K562 (cell line): Measurements from ENCODE around the gene TRPV6. TPM values are rescaled to one million over a fixed set of nuclear protein-coding genes. Genes with fewer than 3 reads are reported as not detected.

Source experiments
- ATAC-seq: fragments of 200-7000 bp; cut with Tn5 transposase; 3 replicates; pipeline ENCODE4 v1.9.1; 2020; ENCODE audit warnings: moderate library complexity
- BruUV-seq: library from RNA; stranded (reverse); fragments of 400-500 nt; replicated peaks from 2 replicates; lab custom pipeline; 2021; lab: Mats Ljungman, UMichigan
- CTCF ChIA-PET: fragments of 300-600 bp; formaldehyde crosslinking; extraction: SDS; loops from one replicate; lab custom pipeline; 2021; ENCODE audit warnings: low intra/inter-chr PET ratio; lab: Yijun Ruan, JAX
- POLR2A ChIA-PET: fragments of 300-600, 350-650 bp; sonication (Branson Sonifier 250); formaldehyde crosslinking; extraction: SDS; loops from one replicate; lab custom pipeline; 2021; ENCODE audit warnings: antibody characterized with exemption, inconsistent platforms; lab: Yijun Ruan, JAX
- DNase-seq, 4 experiments: peaks; one replicate each; pipeline versions ENCODE4 v3.0.0 to v3.0.0-alpha.2; 2011 to 2018; ENCODE audit warnings: low spot score in 3 of 4, mixed read lengths in 3 of 4; ENCODE audit errors: extremely low read depth in 1 of 4
- FAIRE-seq: peaks from 2 replicates; lab custom pipeline; 2011; peaks lifted over from hg19 to GRCh38; lab: Jason Lieb, UNC
- H2AFZ ChIP-seq: 2 replicates; pipeline ENCODE4 v1.6.0; 2011; ENCODE audit warnings: low read depth, low read length, control low read depth, inconsistent platforms
- H3K27ac ChIP-seq: fragments of 200-600 bp; 3 replicates; pipeline ENCODE4 v1.8.0; 2011; ENCODE audit warnings: low read depth, mild to moderate bottlenecking, control low read depth, inconsistent platforms, low read length, moderate library complexity, mixed read lengths; ENCODE audit errors: extremely low read depth
- H3K27me3 ChIP-seq, 2 experiments: fragments of 300-600 bp in 1 of 2; 2 replicates in 1 of 2; 3 replicates in 1 of 2; pipeline versions ENCODE4 v1.6.0 to v1.8.0; 2011; ENCODE audit warnings: inconsistent platforms in 2 of 2, low read length in 2 of 2, mild to moderate bottlenecking in 1 of 2, mixed read lengths in 1 of 2, moderate library complexity in 1 of 2; ENCODE audit not compliant: control insufficient read depth in 2 of 2, insufficient read depth in 2 of 2
- H3K36me3 ChIP-seq: fragments of 300-600 bp; 3 replicates; pipeline ENCODE4 v1.8.0; 2011; ENCODE audit warnings: mild to moderate bottlenecking, low read length, inconsistent platforms; ENCODE audit not compliant: control insufficient read depth, insufficient read depth
- H3K4me1 ChIP-seq, 2 experiments: fragments of 200-600 bp in 1 of 2; replicated peaks in 1 of 2; 2 replicates in 1 of 2; 3 replicates in 1 of 2; pipeline versions ENCODE4 v1.5.1 to v1.8.0; 2011; ENCODE audit warnings: inconsistent platforms in 2 of 2, low read length in 2 of 2, mild to moderate bottlenecking in 1 of 2, mixed read lengths in 1 of 2, moderate library complexity in 1 of 2; ENCODE audit not compliant: control insufficient read depth in 2 of 2, insufficient read depth in 2 of 2
- H3K4me2 ChIP-seq: 2 replicates; pipeline ENCODE4 v1.6.1; 2011; ENCODE audit warnings: low read length, control low read depth, inconsistent platforms, mixed read lengths; ENCODE audit not compliant: insufficient read depth
- H3K4me3 ChIP-seq: fragments of 200-600 bp; sonication (generic), shearing (Covaris generic); 2 replicates; pipeline ENCODE4 v1.5.1; 2016; ENCODE audit warnings: control low read depth, inconsistent platforms
- H3K79me2 ChIP-seq: fragments of 200-600 bp; 3 replicates; pipeline ENCODE4 v1.8.0; 2011; ENCODE audit warnings: low read length, inconsistent platforms; ENCODE audit not compliant: control insufficient read depth, insufficient read depth
- H3K9ac ChIP-seq, 2 experiments: 2 replicates each; pipeline versions ENCODE4 v1.6.0 to v1.6.1; 2011; ENCODE audit warnings: low read depth in 2 of 2, low read length in 2 of 2, control low read depth in 1 of 2, inconsistent platforms in 1 of 2, mild to moderate bottlenecking in 1 of 2, mixed read lengths in 1 of 2; ENCODE audit not compliant: insufficient read depth in 1 of 2
- H3K9me1 ChIP-seq: one replicate; pipeline ENCODE4 v1.6.0; 2011; ENCODE audit warnings: inconsistent platforms, mild to moderate bottlenecking, low read length, moderate library complexity; ENCODE audit not compliant: control insufficient read depth, insufficient read depth
- H3K9me3 ChIP-seq: replicated peaks from 2 replicates; pipeline ENCODE4 v1.5.1; 2011; ENCODE audit warnings: low read depth, low read length, inconsistent platforms; ENCODE audit not compliant: control insufficient read depth, insufficient read depth
- H4K20me1 ChIP-seq: replicated peaks from 2 replicates; pipeline ENCODE4 v1.6.1; 2011; ENCODE audit warnings: low read length, inconsistent platforms, mixed read lengths; ENCODE audit not compliant: control insufficient read depth, insufficient read depth
- CREM ChIP-seq: IDR thresholded peaks from 2 replicates; pipeline ENCODE4 v1.6.1; 2014; ENCODE audit warnings: antibody characterized with exemption, low read depth
- ELF2 ChIP-seq: fragments of 250-450 bp; sonication (Bioruptor Pico); IDR thresholded peaks from 2 replicates; pipeline ENCODE4 v1.5.0; 2021; ENCODE audit warnings: mild to moderate bottlenecking
- ERF ChIP-seq: fragments of 450-650 bp; formaldehyde crosslinking; IDR thresholded peaks from 2 replicates; pipeline ENCODE4 v1.4.0; 2020; ENCODE audit warnings: mild to moderate bottlenecking, mixed read lengths
- GTF2F1 ChIP-seq: IDR thresholded peaks from 2 replicates; pipeline ENCODE4 v1.6.1; 2011; ENCODE audit warnings: low read depth, low read length, improper control_type of control experiment
- KDM1A ChIP-seq, 2 experiments: fragments of 450-650 bp; IDR thresholded peaks; 2 replicates each; pipeline ENCODE4 v1.6.1; 2016; ENCODE audit warnings: mild to moderate bottlenecking in 2 of 2
- NR2C2 ChIP-seq, 2 experiments: fragments of 200-800 bp in 1 of 2; sonication (Bioruptor generic) in 1 of 2; sonication (generic) in 1 of 2; formaldehyde crosslinking in 1 of 2; IDR thresholded peaks; 2 replicates each; pipeline versions ENCODE4 v1.6.1 to v1.8.0; 2016 to 2022; ENCODE audit warnings: mild to moderate bottlenecking in 1 of 2, missing compliant biosample characterization in 1 of 2, missing genetic modification characterization in 1 of 2, missing genetic modification reagents in 1 of 2
- PHB2 ChIP-seq: fragments of 450-650 bp; IDR thresholded peaks from 2 replicates; pipeline ENCODE4 v1.6.1; 2017; ENCODE audit warnings: low read depth
- SIX5 ChIP-seq, 2 experiments: IDR thresholded peaks; 2 replicates each; pipeline ENCODE4 v1.6.1; 2011; ENCODE audit warnings: low read length in 2 of 2, borderline replicate concordance in 1 of 2, low read depth in 1 of 2, mild to moderate bottlenecking in 1 of 2, moderate library complexity in 1 of 2; ENCODE audit not compliant: insufficient read depth in 1 of 2
- SMC3 ChIP-seq: conservative IDR thresholded peaks from 2 replicates; pipeline ENCODE4 v1.6.1; 2011; ENCODE audit warnings: low read depth, low read length, improper control_type of control experiment; ENCODE audit not compliant: insufficient read depth
- SNRNP70 ChIP-seq: fragments of 200-400 bp; formaldehyde crosslinking; optimal IDR thresholded peaks from 2 replicates; pipeline ENCODE3; 2017; ENCODE audit warnings: low read depth, low read length
- WGBS: fragments of 100-300 bp; shearing (Covaris generic); methylation state at CpG from one replicate; pipeline ENCODE4 v1.1.6; 2016; ENCODE audit warnings: low coverage, mixed read lengths; ENCODE audit not compliant: insufficient coverage; ENCODE audit errors: missing lambda C conversion rate; 5-methylcytosine and 5-hydroxymethylcytosine counted together
- in situ Hi-C: fragments of 300-500 bp; cut with MboI; formaldehyde crosslinking; loops from 4 replicates; pipeline ENCODE4 v1.15.0; 2018; ENCODE audit warnings: inconsistent platforms, mixed read lengths
- intact Hi-C: fragments of 100-400 bp; cut with micrococcal nuclease; formaldehyde crosslinking; loops from 2 replicates; pipeline ENCODE4 v1.14.2; 2022
- polyA plus RNA-seq, 8 experiments: library from polyadenylated mRNA; depleted of rRNA in 4 of 8; stranded (reverse) in 5 of 8; unstranded in 3 of 8; fragments of >200 nt; fragmentation: Nextera tagmentation in 2 of 8; fragmentation: Illumina TruSeq in 1 of 8; extraction: Ambion mirVana in 2 of 8; extraction: Trizol in 1 of 8; gene quantifications; 2 replicates each; pipeline versions ENCODE4 v1.2.1 to v1.2.3, GENCODE V29; 2011 to 2014; ENCODE audit warnings: inconsistent platforms in 1 of 8, missing spikeins in 1 of 8
- total RNA-seq, 7 experiments: library from RNA; depleted of rRNA in 6 of 7; stranded (reverse); fragments of >200 nt in 6 of 7; fragmentation: Illumina TruSeq in 2 of 7; extraction: Trizol in 2 of 7; gene quantifications; 2 replicates each; pipeline versions ENCODE4 v1.2.1 to v1.2.3, GENCODE V29; 2011 to 2021; ENCODE audit warnings: low replicate concordance in 1 of 7
- TF ChIP-seq, protein P1 (sequence below): fragments of 250-450 bp; sonication (Bioruptor Pico); IDR thresholded peaks from 2 replicates; pipeline ENCODE4 v1.5.0; 2020; ENCODE audit warnings: mild to moderate bottlenecking
- TF ChIP-seq, protein P2 (sequence below): fragments of 450-650 bp; IDR thresholded peaks from 2 replicates; pipeline ENCODE4 v1.6.1; 2016; ENCODE audit warnings: mild to moderate bottlenecking
- TF ChIP-seq, protein P3 (sequence below): fragments of 250-450 bp; sonication (Bioruptor Pico); IDR thresholded peaks from 2 replicates; pipeline ENCODE4 v1.8.0; 2022; ENCODE audit warnings: inconsistent platforms, mild to moderate bottlenecking, moderate library complexity, borderline replicate concordance

TRPV6 gene
- total and polyA plus RNA-seq, 9 of the 15 experiments (the other 6 are each of a cell fraction or from before 2014, with no cell fraction given) = 0.04 to 0.36 (median 0.11) TPM

DNA sequence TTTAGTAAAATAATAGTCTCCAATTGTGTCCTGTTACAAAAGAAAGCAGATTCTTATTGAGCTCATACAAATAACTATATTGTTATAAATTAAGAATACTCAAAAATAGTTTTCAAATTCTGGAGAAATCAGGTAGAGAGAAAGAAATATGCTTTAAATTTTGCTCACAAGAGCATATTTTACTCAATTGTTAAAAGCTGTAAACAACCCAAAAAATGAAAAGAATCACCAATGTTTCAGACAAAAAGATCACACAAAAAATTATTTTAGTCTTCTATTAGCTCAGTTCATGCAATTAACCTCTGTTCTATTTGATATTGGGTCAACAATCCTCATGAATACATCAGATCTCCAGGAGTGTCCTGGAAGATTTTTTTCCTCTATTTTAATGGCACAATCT lies 18.6 kb upstream of the TRPV6 start (continued):
- TF ChIP-seq, protein P1, sequence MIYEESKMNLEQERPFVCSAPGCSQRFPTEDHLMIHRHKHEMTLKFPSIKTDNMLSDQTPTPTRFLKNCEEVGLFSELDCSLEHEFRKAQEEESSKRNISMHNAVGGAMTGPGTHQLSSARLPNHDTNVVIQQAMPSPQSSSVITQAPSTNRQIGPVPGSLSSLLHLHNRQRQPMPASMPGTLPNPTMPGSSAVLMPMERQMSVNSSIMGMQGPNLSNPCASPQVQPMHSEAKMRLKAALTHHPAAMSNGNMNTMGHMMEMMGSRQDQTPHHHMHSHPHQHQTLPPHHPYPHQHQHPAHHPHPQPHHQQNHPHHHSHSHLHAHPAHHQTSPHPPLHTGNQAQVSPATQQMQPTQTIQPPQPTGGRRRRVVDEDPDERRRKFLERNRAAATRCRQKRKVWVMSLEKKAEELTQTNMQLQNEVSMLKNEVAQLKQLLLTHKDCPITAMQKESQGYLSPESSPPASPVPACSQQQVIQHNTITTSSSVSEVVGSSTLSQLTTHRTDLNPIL (CRISPR knock-in tag) = no peak
- TF ChIP-seq SNRNP70 = no peak
- TF ChIP-seq, protein P2, sequence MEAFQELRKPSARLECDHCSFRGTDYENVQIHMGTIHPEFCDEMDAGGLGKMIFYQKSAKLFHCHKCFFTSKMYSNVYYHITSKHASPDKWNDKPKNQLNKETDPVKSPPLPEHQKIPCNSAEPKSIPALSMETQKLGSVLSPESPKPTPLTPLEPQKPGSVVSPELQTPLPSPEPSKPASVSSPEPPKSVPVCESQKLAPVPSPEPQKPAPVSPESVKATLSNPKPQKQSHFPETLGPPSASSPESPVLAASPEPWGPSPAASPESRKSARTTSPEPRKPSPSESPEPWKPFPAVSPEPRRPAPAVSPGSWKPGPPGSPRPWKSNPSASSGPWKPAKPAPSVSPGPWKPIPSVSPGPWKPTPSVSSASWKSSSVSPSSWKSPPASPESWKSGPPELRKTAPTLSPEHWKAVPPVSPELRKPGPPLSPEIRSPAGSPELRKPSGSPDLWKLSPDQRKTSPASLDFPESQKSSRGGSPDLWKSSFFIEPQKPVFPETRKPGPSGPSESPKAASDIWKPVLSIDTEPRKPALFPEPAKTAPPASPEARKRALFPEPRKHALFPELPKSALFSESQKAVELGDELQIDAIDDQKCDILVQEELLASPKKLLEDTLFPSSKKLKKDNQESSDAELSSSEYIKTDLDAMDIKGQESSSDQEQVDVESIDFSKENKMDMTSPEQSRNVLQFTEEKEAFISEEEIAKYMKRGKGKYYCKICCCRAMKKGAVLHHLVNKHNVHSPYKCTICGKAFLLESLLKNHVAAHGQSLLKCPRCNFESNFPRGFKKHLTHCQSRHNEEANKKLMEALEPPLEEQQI = no peak
- no peak for TF ChIP-seq PHB2
- TF ChIP-seq GTF2F1 = no peak

DNA sequence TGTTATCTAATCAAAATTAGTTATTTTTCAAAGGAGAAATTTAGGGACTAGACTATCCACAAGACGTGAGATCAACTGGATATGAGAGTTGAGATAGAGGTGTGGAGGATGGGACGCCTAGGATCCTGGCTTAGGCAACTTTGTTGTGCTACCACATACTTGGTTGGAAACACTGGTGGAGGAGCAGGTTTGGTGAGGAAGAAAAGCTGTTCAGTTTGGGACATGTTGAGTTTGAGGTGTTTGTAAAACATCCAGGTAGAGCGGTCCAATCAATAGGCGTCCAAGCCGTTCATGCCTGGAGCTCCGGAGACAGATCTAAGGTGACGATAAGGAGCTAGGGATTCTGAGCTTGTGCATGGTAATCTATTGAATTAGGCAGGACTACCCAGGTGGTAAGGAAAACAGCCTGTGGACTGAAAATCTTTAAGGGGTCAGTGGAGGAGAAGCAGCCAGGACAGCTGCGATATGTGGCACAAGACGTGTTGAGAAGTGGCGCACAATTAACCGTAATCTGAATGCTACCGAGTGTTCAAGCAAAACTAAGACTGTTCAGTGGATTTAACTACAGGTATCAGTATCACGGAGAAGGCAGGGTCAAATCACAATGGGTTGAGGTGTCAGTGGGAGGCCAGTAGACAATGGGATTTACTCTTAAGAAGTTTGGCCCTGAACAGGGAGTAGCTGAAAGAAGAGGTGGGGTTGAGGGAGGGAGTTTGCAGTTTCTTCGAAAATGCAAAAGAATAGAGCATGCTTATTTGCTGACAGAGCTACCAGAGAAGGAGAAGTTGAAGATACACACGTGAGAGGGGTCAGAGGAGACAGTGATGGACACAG lies 16.1 kb upstream of the TRPV6 start:
- DNase-seq (no peak), FAIRE-seq (no peak), ATAC-seq (no peak)
- no peak overlapping the region for H3K4me3 ChIP-seq
- intact Hi-C loops (no loop called here), in situ Hi-C loops (no loop called here)
- no peak overlapping the region for H2AFZ ChIP-seq
- H3K36me3 ChIP-seq = no peaks in the 10 kb centered on the region
- POLR2A ChIA-PET = interaction anchor here (0.6 to 1.5 kb wide), 2 partner anchors 9 to 14 kb away, joined by 3 to 4 read pairs; no protein-coding TSS in a partner anchor
- BruUV-seq = no TSS peak
- no peak overlapping the region for H3K4me2 ChIP-seq
- H3K9me1 ChIP-seq = no peaks in the 10 kb centered on the region
- CTCF ChIA-PET = no interaction called here
- H3K27ac ChIP-seq = no peak overlapping the region
- H3K9ac ChIP-seq = no peak overlapping the region
- H3K4me1 ChIP-seq = no peaks in the 10 kb centered on the region
- peaks cover 10 to 30% of the 10 kb centered on the region in 2 experiments; a peak in 4 of 5 replicates for H3K27me3 ChIP-seq
- H4K20me1 ChIP-seq = peaks cover 3% of the 10 kb centered on the region; the same call in 1 of the 2 replicates
- no peaks in the 10 kb centered on the region for H3K79me2 ChIP-seq
- 14% methylated on average over 15 of the region's 15 CpGs for WGBS
- 0 out of 2 replicates have a peak, but pooled peaks cover 3% of the 10 kb centered on the region for H3K9me3 ChIP-seq
- no peak for TF ChIP-seq CREM
- TF ChIP-seq SIX5 (IDR thresholded peaks at IDR 0.05; ENCODE audit: borderline replicate concordance in 1 of 2, insufficient read depth in 1 of 2, low read depth in 1 of 2, low read length in 2 of 2) = no peak
- TF ChIP-seq ERF (CRISPR knock-in tag) = no peak
- no peak for TF ChIP-seq ELF2 (CRISPR knock-in tag)
- no peak for TF ChIP-seq SMC3
- TF ChIP-seq, protein P3, sequence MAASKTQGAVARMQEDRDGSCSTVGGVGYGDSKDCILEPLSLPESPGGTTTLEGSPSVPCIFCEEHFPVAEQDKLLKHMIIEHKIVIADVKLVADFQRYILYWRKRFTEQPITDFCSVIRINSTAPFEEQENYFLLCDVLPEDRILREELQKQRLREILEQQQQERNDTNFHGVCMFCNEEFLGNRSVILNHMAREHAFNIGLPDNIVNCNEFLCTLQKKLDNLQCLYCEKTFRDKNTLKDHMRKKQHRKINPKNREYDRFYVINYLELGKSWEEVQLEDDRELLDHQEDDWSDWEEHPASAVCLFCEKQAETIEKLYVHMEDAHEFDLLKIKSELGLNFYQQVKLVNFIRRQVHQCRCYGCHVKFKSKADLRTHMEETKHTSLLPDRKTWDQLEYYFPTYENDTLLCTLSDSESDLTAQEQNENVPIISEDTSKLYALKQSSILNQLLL (CRISPR knock-in tag) = no peak
- no peak for TF ChIP-seq NR2C2 (CRISPR knock-in tag; IDR thresholded peaks at IDR 0.05)
- no peak for TF ChIP-seq NR2C2 (tag; IDR thresholded peaks at IDR 0.05)
- no peak for TF ChIP-seq KDM1A (IDR thresholded peaks at IDR 0.05)
